Lung (tissue), 12 donors: Measurements from ENCODE around the gene CORO6. TPM values are rescaled to one million over a fixed set of nuclear protein-coding genes. Genes with fewer than 3 reads are reported as not detected.

Experiments
- ATAC-seq: fragments of 200-7000 bp; cut with Tn5 transposase; one replicate; pipeline ENCODE4 v1.9.1; 2020; ENCODE audit warnings: moderate number of reproducible peaks; ENCODE audit not compliant: insufficient read depth, low FRiP score
- DNase-seq, 3 donors: peaks; one replicate each; pipeline ENCODE4 v3.0.0-alpha.2; 2013 to 2017
- H3K27ac ChIP-seq, 2 donors: one replicate each; pipeline ENCODE4 v1.5.1; 2013; ENCODE audit warnings: mild to moderate bottlenecking in 2 of 2, moderate library complexity in 2 of 2, control low read depth in 1 of 2, inconsistent platforms in 1 of 2, low read depth in 1 of 2, low read length in 1 of 2
- H3K27me3 ChIP-seq, 3 donors: one replicate each; pipeline ENCODE4 v1.5.1; 2013; ENCODE audit warnings: low read length in 2 of 3; ENCODE audit not compliant: control insufficient read depth in 3 of 3, insufficient read depth in 3 of 3
- H3K36me3 ChIP-seq, 4 donors: one replicate each; pipeline ENCODE4 v1.5.1; 2013; ENCODE audit warnings: low read length in 4 of 4, mild to moderate bottlenecking in 1 of 4, moderate library complexity in 1 of 4; ENCODE audit not compliant: control insufficient read depth in 4 of 4, insufficient read depth in 4 of 4
- H3K4me1 ChIP-seq, 5 donors: one replicate each; pipeline ENCODE4 v1.5.1; 2013; ENCODE audit warnings: low read length in 5 of 5, mild to moderate bottlenecking in 2 of 5, moderate library complexity in 1 of 5; ENCODE audit not compliant: control insufficient read depth in 5 of 5, insufficient read depth in 5 of 5
- H3K4me3 ChIP-seq: one replicate; pipeline ENCODE4 v1.5.1; 2013; ENCODE audit warnings: mild to moderate bottlenecking, control low read depth, moderate library complexity
- H3K9ac ChIP-seq, 2 donors: one replicate each; pipeline ENCODE4 v1.5.1; 2013; ENCODE audit warnings: low read length in 2 of 2, control low read depth in 1 of 2; ENCODE audit not compliant: insufficient read depth in 1 of 2
- H3K9me3 ChIP-seq, 4 donors: one replicate each; pipeline ENCODE4 v1.5.1; 2013; ENCODE audit warnings: low read length in 3 of 4, mild to moderate bottlenecking in 1 of 4, moderate library complexity in 1 of 4; ENCODE audit not compliant: control insufficient read depth in 4 of 4, insufficient read depth in 3 of 4
- WGBS, 2 donors: extraction: QIAGEN DNeasy Blood & Tissue Kit; methylation state at CpG; one replicate each; pipeline ENCODE4 v1.1.7; 2013; 5-methylcytosine and 5-hydroxymethylcytosine counted together
- polyA plus RNA-seq, 2 donors: library from polyadenylated mRNA; stranded (reverse); fragments of 200-250 nt; gene quantifications; one replicate each; pipeline ENCODE4 v1.2.1, GENCODE V29; 2013
- total RNA-seq, 2 donors: library from RNA; depleted of rRNA in 1 of 2; stranded (reverse); fragments of >200 nt in 1 of 2; gene quantifications; one replicate each; pipeline ENCODE4 v1.2.1, GENCODE V29; 2014 to 2021
- TF ChIP-seq, protein P1 (sequence below): IDR thresholded peaks from 2 replicates; pipeline ENCODE4 v1.5.1; 2012; ENCODE audit warnings: mild to moderate bottlenecking; ENCODE audit errors: control extremely low read depth, extremely low read depth
- donor health status: control.
- donor health status: control.
- donor health status: Bipolar disorder and iron deficiency.
- donor health status: healthy.
- donor health status: DM: yes; HTN: yes; CAD: no.

CORO6 gene
- total and polyA plus RNA-seq, 4 donors: 1.7 to 14.4 (median 5.9) TPM

DNA sequence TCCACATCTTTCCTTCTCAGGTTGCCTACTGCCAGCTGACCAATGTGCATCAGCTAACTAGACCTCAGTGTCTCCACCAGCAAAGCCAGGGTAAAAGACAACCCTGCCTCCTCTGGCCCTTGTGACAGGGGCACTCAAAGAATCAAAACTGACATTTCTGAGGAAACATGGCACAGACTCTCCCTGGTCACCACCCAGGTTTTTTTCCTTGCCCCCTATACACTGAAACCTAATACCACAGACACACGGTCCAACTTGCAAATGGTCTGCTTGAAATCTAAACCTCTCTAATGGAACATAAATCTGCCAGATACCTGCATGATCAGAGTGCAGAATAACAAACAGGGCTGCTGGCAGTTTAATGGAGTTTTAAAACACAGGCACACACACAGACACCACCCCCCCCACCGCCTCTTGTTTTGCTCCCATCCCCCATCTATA, 19.5 kb upstream of the CORO6 start:
- TF ChIP-seq, protein P1, sequence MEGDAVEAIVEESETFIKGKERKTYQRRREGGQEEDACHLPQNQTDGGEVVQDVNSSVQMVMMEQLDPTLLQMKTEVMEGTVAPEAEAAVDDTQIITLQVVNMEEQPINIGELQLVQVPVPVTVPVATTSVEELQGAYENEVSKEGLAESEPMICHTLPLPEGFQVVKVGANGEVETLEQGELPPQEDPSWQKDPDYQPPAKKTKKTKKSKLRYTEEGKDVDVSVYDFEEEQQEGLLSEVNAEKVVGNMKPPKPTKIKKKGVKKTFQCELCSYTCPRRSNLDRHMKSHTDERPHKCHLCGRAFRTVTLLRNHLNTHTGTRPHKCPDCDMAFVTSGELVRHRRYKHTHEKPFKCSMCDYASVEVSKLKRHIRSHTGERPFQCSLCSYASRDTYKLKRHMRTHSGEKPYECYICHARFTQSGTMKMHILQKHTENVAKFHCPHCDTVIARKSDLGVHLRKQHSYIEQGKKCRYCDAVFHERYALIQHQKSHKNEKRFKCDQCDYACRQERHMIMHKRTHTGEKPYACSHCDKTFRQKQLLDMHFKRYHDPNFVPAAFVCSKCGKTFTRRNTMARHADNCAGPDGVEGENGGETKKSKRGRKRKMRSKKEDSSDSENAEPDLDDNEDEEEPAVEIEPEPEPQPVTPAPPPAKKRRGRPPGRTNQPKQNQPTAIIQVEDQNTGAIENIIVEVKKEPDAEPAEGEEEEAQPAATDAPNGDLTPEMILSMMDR: no peak
- Histone ChIP-seq H3K27me3 (no peaks in the 10 kb centered on the region), H3K4me1 (peaks cover 2 to 44% (median 16%) of the 10 kb centered on the region in 5 donors), H3K36me3 (peaks cover 0 to 2% (median 0%) of the 10 kb centered on the region in 4 donors), H3K9ac (no peak overlapping the region), H3K4me3 (no peak overlapping the region), H3K27ac (peak overlapping the region; percentile 7 to 88), H3K9me3 (no peaks in the 10 kb centered on the region)
- 66 to 86% methylated on average over 2 of the region's 2 CpGs for WGBS, 2 donors
- ATAC-seq (no peak), DNase-seq (no peak)

DNA sequence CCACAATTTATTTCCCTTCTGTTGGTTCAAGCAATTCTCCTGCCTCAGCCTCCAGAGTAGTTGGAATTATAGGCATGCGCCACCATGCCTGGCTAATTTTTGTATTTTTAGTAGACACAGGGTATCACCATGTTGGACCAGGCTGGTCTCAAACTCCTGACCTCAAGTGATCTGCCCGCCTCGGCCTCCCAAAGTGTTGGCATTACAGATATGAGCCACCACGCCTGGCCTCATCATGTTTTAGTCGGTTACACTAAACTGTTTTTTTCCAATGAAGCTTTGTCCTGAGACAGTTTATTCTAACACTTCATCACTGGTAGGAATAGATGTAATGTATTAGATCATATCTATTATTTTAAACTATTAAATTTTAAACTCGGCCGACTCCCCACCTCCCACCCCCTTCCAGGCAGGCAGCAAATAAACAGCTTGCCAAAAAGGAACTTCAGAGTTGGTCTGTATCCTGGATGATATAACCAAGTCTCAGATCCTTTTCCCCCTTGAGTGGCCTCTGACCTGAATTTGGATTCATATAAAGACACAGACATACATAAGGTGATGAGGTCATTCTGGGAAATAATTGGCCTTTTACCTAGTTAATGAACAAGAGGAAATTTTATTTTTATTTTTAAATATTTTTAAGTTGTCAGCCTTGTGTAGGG, 18.4 kb upstream of the CORO6 start:
- H3K4me3 ChIP-seq: no peak overlapping the region
- peaks cover 0 to 6% (median 3%) of the 10 kb centered on the region in 4 donors for H3K36me3 ChIP-seq
- peak overlapping the region in 1 of 2 donors; percentile 88 for H3K27ac ChIP-seq
- whole genome bisulfite sequencing, 2 donors: 54 to 55% methylated on average over 7 of the region's 7 CpGs
- H3K27me3 ChIP-seq: no peaks in the 10 kb centered on the region
- H3K9ac ChIP-seq: no peak overlapping the region
- TF ChIP-seq, protein P1: no peak
- DNase-seq (peak in 2 of 3 donors; percentile 46 to 70), ATAC-seq (no peak)
- H3K9me3 ChIP-seq: no peaks in the 10 kb centered on the region
- peaks cover 2 to 41% (median 15%) of the 10 kb centered on the region in 5 donors for H3K4me1 ChIP-seq

DNA sequence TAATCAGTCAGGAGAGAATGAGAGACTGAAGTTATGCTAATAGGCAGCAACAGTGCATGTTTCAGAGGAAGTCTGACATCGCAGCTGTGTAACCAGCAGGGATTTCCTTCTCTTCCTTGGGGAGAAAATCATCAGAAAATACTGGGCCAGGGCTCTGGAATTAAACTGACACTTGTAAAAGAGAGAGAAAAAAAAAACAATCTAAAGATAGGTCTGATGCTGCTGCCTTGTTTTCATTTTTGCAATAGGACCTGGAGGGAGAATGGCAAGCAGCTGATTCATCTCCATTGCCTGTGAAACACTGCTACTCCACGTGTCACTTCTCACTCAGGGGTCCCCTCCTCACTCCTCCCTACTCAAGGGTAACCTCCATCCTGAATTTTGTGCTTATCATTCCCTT, 17.7 kb upstream of the CORO6 start:
- H3K9ac ChIP-seq: no peak overlapping the region
- H3K36me3 ChIP-seq: peaks cover 2 to 7% (median 7%) of the 10 kb centered on the region in 4 donors
- no peaks in the 10 kb centered on the region for H3K27me3 ChIP-seq
- H3K4me1 ChIP-seq: peaks cover 2 to 41% (median 12%) of the 10 kb centered on the region in 5 donors
- TF ChIP-seq, protein P1: no peak
- 12 to 32% methylated on average over 2 of the region's 2 CpGs for WGBS, 2 donors
- H3K4me3 ChIP-seq: no peak overlapping the region
- DNase-seq: no peak
- H3K27ac ChIP-seq: peak overlapping the region in 1 of 2 donors; percentile 87
- H3K9me3 ChIP-seq: no peaks in the 10 kb centered on the region
- ATAC-seq: no peak
